Heart right ventricle (tissue), 16 donors: Measurements from ENCODE around the gene GTF2IRD1. TPM values are rescaled to one million over a fixed set of nuclear protein-coding genes. Genes with fewer than 3 reads are reported as not detected.
"Not testable (repeated sequence)": the region's sequence is repeated elsewhere in the genome, so short reads cannot be mapped to it uniquely, and the experiment has no call there.

Experiments
- ATAC-seq, 8 donors: fragments of 200-7000 bp; cut with Tn5 transposase; one replicate each; pipeline ENCODE4 v1.9.1; 2020; ENCODE audit warnings: mild to moderate bottlenecking in 8 of 8, moderate library complexity in 8 of 8, moderate number of reproducible peaks in 1 of 8
- DNase-seq, 2 donors: peaks; one replicate each; pipeline ENCODE4 v3.0.0-alpha.2; 2020
- H3K27ac ChIP-seq, 10 donors: fragments of 200-600 bp; sonication (generic) in 2 of 10; one replicate each; pipeline versions ENCODE4 v1.5.0 to v1.8.0; 2020 to 2022; ENCODE audit warnings: mild to moderate bottlenecking in 3 of 10
- H3K27me3 ChIP-seq, 7 donors: fragments of 200-600 bp; one replicate each; pipeline ENCODE4 v1.8.0; 2021 to 2022; ENCODE audit warnings: mild to moderate bottlenecking in 2 of 7
- H3K36me3 ChIP-seq, 9 donors: fragments of 200-600 bp; sonication (generic) in 1 of 9; one replicate each; pipeline versions ENCODE4 v1.5.0 to v1.8.0; 2020 to 2022; ENCODE audit warnings: mild to moderate bottlenecking in 2 of 9
- H3K4me1 ChIP-seq, 9 donors: fragments of 200-600 bp; sonication (generic) in 1 of 9; one replicate each; pipeline versions ENCODE4 v1.5.0 to v1.8.0; 2020 to 2022; ENCODE audit warnings: mild to moderate bottlenecking in 4 of 9
- H3K4me3 ChIP-seq, 10 donors: fragments of 200-600 bp; sonication (generic) in 2 of 10; one replicate each; pipeline versions ENCODE4 v1.5.0 to v1.8.0; 2020 to 2022; ENCODE audit warnings: mild to moderate bottlenecking in 7 of 10, moderate library complexity in 2 of 10
- H3K9me3 ChIP-seq, 11 donors: fragments of 200-600 bp in 10 of 11; sonication (generic) in 2 of 11; one replicate each; pipeline versions ENCODE4 v1.5.0 to v1.8.0; 2013 to 2022; ENCODE audit warnings: mild to moderate bottlenecking in 2 of 11, control low read depth in 1 of 11, moderate library complexity in 1 of 11
- CTCF ChIP-seq, 9 donors: fragments of 200-600 bp; sonication (generic) in 2 of 9; IDR thresholded peaks; one replicate each; pipeline versions ENCODE4 v1.5.0 to v1.8.0; 2021 to 2022; ENCODE audit warnings: antibody characterized with exemption in 9 of 9, mild to moderate bottlenecking in 5 of 9, moderate library complexity in 1 of 9
- WGBS, 2 donors: extraction: QIAGEN DNeasy Blood & Tissue Kit; methylation state at CpG; one replicate each; pipeline ENCODE4 v1.1.7; 2013; ENCODE audit warnings: inconsistent platforms in 1 of 2; 5-methylcytosine and 5-hydroxymethylcytosine counted together
- intact Hi-C, 10 donors: fragments of 100-400 bp; cut with DNase I; formaldehyde crosslinking; loops; one replicate each; pipeline versions ENCODE4 v1.11.1 to v1.14.2; 2022
- polyA plus RNA-seq, 2 donors: library from polyadenylated mRNA; stranded (reverse); fragments of 200-250 nt; gene quantifications; one replicate each; pipeline ENCODE4 v1.2.3, GENCODE V29; 2013
- total RNA-seq, 10 donors: library from RNA; stranded (reverse); fragmentation: NEBNext Ultra II Directional in 3 of 10; extraction: Animal tissue kit (Norgen Biotek cat#: 25700) in 3 of 10; gene quantifications; one replicate each; pipeline versions ENCODE4 v1.2.1 to v1.2.4, GENCODE V29; 2021 to 2023
- donor health status: Arrhythmogenic right ventricular cardiomyopathy.
- donor health status: ischemic (EF 13 %, LVEDD 7.1; RV severe dilation, severe dysfunction).
- donor health status: healthy with polysubstance abuse.
- donor health status: DM: no; HTN: yes; CAD: no.
- donor health status: DM: no; HTN: no; CAD: no.
- donor health status: ischemic (EF 25% LVEDD 6.9; RV normal size, moderate dysfunction).
- donor health status: ischemic (EF 25% LVEDD 5.7; RV mildly dilated, moderate dysfunction).
- donor health status: healthy.
- donor health status: DM: yes; HTN: yes; CAD: no.
- donor health status: Ischemic cardiomyopathy.
- donor health status: ischemic (EF 35%, LVEDD 5.7; RV mildly dilated, moderate dysfunction).
- donor health status: nonischemic (EF 11% LVEDD 7.7; RV severe dilation, severe dysfunction).
- donor health status: DM: yes; HTN: yes; CAD: no.
- donor health status: PGD.
- donor health status: ischemic (EF 29% LVEDD 5.4; RV normal size, mild dysfunction).
- donor health status: nonischemic (EF 23%, LVEDD 6.1; RV moderate dilation, normal function).

GTF2IRD1 gene
- total and polyA plus RNA-seq, 12 donors = 11.7 to 36.6 (median 18.0) TPM

- Histone ChIP-seq H3K36me3 (no peaks in the 10 kb centered on the region), H3K27me3 (peaks cover 0 to 14% (median 0%) of the 10 kb centered on the region in 7 donors), H3K27ac (peak overlapping the region in 9 of 10 donors; percentile 54 to 96 (median 93)), H3K4me3 (no peak overlapping the region), H3K4me1 (peaks cover 21 to 61% (median 54%) of the 10 kb centered on the region in 9 donors), H3K9me3 (no peaks in the 10 kb centered on the region)
- DNase-seq (no peak), ATAC-seq (no peak)
- intact Hi-C loops = loop anchor here in 2 of 10 donors (1.0 to 10.0 kb wide), 2 partner anchors 18 to 62 kb away; no protein-coding TSS in a partner anchor
- 68 to 76% methylated on average over 16 of the region's 16 CpGs for WGBS, 2 donors
- TF ChIP-seq CTCF (IDR thresholded peaks at IDR 0.05) = no peak
These were observed 29.1 kb downstream of the GTF2IRD1 start for GRCh38 chr7:74482629-74483401.

- intact Hi-C loops = loop anchor here in 1 of 10 donors (10.0 kb wide), 1 partner anchor 61 kb away; no protein-coding TSS in a partner anchor
- Histone ChIP-seq H3K4me3 (no peak overlapping the region), H3K36me3 (no peaks in the 10 kb centered on the region), H3K9me3 (no peaks in the 10 kb centered on the region), H3K4me1 (peaks cover 20 to 53% (median 48%) of the 10 kb centered on the region in 9 donors), H3K27me3 (peaks cover 0 to 14% (median 0%) of the 10 kb centered on the region in 7 donors), H3K27ac (peak overlapping the region in 8 of 10 donors; percentile 58 to 96 (median 93))
- DNase-seq (no peak), ATAC-seq (no peak)
- TF ChIP-seq CTCF (IDR thresholded peaks at IDR 0.05) = no peak
- WGBS, 2 donors = 56 to 60% methylated on average over 11 of the region's 11 CpGs
These were observed 30.0 kb downstream of the GTF2IRD1 start for GRCh38 chr7:74483402-74484336.

- intact Hi-C loops = loop anchor here in 1 of 10 donors (10.0 kb wide), 1 partner anchor 59 kb away; no protein-coding TSS in a partner anchor
- no peak for DNase-seq
- Histone ChIP-seq H3K9me3 (no peaks in the 10 kb centered on the region), H3K4me3 (no peak overlapping the region), H3K27ac (no peak overlapping the region), H3K27me3 (peaks cover 0 to 6% (median 0%) of the 10 kb centered on the region in 7 donors), H3K4me1 (peaks cover 4 to 33% (median 30%) of the 10 kb centered on the region in 9 donors), H3K36me3 (no peaks in the 10 kb centered on the region)
- TF ChIP-seq CTCF (IDR thresholded peaks at IDR 0.05) = no peak
- 96 to 98% methylated on average over 7 of the region's 7 CpGs for WGBS, 2 donors
- ATAC-seq = no peak
These were observed 31.9 kb downstream of the GTF2IRD1 start for GRCh38 chr7:74485611-74486010.

GRCh38 chr7:74488518-74489030 is 34.9 kb downstream of the GTF2IRD1 start:
- intact Hi-C loops = loop anchor here in 1 of 10 donors (10.0 kb wide), 1 partner anchor 56 kb away; no protein-coding TSS in a partner anchor
- not testable (repeated sequence) for ATAC-seq, H3K9me3 ChIP-seq, H3K36me3 ChIP-seq, H3K4me3 ChIP-seq, DNase-seq, H3K27ac ChIP-seq, H3K27me3 ChIP-seq
- H3K4me1 ChIP-seq = peaks cover 0 to 11% (median 5%) of the 10 kb centered on the region in 9 donors
- 93 to 94% methylated on average over 8 of the region's 8 CpGs for WGBS, 2 donors
